ENCODE data around the gene MYO15B.
A peak's percentile ranks its signal among the peaks of the same experiment; 100 is the strongest.

GRCh38 chr17:75549246-75550138 lies 38.1 kb upstream of the MYO15B start:
- TF ChIP-seq, protein P1, sequence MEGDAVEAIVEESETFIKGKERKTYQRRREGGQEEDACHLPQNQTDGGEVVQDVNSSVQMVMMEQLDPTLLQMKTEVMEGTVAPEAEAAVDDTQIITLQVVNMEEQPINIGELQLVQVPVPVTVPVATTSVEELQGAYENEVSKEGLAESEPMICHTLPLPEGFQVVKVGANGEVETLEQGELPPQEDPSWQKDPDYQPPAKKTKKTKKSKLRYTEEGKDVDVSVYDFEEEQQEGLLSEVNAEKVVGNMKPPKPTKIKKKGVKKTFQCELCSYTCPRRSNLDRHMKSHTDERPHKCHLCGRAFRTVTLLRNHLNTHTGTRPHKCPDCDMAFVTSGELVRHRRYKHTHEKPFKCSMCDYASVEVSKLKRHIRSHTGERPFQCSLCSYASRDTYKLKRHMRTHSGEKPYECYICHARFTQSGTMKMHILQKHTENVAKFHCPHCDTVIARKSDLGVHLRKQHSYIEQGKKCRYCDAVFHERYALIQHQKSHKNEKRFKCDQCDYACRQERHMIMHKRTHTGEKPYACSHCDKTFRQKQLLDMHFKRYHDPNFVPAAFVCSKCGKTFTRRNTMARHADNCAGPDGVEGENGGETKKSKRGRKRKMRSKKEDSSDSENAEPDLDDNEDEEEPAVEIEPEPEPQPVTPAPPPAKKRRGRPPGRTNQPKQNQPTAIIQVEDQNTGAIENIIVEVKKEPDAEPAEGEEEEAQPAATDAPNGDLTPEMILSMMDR (IDR thresholded peaks at IDR 0.05), result no peak
- TF ChIP-seq POLR2AphosphoS5 (IDR thresholded peaks at IDR 0.05), result peak in 2 of 3 donors; percentile 72 to 83
- no peak for TF ChIP-seq EP300 (IDR thresholded peaks at IDR 0.05)

Measured in stomach (tissue), 4 donors.